ENCODE results near the gene DIP2C.
"Not testable (repeated sequence)": the region's sequence is repeated elsewhere in the genome, so short reads cannot be mapped to it uniquely, and the experiment has no call there.

DIP2C gene

DNA sequence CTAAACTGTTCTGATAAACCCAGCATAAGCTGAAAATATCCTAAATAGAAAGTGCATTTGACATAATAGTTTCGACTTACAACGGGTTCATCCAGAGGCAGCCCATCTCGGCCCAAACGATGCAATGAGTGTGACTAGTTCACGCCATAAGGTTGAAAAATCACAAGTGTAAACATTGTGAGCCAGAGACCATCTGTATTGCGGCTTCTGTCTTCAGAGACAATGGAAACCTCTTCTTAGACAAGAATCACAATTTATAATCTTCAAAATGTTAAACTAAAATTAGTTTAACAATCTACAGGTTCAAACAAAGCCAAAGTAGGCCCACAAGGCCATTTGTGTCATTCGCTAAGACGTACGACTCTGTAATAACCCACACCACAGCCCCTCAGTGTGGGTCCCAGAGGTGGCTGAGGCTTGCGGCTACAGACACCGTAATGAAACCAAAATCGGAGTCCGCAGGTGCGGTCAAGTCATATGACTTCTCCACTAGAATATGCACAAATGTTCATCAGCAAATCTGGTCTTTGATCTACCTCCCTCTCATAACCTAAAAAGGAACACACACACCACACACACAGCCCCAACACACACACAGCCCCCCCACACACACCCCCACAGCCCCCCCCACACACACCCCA lies 81.8 kb downstream of the DIP2C start:
- no peak for DNase-seq

DNA sequence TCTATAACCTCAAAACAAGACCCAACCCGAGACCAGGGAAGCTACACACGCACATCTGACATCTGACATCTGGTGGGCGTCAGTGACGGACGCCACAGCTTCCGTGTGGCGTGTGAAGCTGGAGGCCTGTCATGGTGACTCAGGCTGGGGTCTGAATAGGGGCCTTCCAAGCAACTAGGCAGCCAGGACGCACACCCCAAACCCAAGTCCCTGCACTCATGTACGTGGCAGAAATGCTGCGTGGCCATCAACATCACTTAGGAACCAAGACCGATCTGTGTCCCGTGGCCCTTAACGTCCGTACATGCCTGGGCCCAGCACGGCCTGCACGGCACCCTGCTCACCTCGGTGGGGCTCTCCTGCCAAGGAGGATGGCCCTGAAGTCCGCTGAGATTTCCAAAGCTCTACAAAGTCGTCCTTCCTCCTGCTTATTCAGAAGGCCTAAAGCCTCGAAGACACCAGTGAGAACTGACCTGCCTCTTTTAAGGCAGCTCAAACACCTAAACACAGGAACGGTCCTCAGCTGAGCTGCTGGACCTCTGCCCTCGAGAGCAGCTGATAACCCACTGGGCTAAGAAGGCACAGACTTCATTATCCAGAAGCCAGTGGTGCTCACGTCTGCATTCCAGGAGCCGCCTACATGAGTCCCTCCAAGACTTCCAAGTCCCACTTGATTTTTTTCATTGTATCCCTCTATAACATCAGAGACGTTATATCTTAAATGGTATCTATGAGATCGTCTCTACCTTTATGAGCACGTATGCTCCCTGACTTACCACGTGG lies 82.5 kb downstream of the DIP2C start:
- DNase-seq: no peak

DNA sequence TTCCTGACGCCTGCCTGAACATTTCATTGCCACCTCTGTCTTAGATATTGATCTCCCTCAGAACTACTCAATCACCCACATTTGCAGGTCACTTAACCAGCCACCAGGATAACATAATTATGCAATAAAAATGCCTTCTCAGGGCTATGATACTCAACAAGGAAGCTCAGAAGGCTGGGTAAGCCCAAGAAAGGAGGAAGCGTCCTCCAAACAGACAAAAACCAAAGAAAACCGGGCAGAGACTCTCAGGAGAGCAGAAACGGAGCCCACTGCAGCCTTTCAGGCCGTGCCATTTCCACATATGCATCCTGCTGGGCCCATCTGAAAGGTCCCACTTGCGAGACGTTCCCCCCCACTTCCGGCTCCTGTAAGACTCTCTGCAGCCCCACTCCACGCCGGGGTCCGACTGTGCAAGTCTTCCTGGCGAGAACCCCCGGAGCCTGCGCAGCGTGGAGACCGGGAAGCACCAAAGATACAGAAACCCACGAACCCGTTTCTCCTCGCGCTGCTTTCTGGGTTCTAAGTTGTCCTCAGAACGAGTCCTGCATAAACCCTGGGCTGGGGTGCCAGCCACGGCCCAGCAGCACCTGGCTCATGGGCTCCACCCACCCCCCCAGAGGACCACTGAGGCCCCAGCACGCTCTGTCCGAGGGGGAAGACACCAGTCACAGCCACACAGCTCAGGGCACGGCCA lies 83.7 kb downstream of the DIP2C start:
- DNase-seq: no peak

DNA sequence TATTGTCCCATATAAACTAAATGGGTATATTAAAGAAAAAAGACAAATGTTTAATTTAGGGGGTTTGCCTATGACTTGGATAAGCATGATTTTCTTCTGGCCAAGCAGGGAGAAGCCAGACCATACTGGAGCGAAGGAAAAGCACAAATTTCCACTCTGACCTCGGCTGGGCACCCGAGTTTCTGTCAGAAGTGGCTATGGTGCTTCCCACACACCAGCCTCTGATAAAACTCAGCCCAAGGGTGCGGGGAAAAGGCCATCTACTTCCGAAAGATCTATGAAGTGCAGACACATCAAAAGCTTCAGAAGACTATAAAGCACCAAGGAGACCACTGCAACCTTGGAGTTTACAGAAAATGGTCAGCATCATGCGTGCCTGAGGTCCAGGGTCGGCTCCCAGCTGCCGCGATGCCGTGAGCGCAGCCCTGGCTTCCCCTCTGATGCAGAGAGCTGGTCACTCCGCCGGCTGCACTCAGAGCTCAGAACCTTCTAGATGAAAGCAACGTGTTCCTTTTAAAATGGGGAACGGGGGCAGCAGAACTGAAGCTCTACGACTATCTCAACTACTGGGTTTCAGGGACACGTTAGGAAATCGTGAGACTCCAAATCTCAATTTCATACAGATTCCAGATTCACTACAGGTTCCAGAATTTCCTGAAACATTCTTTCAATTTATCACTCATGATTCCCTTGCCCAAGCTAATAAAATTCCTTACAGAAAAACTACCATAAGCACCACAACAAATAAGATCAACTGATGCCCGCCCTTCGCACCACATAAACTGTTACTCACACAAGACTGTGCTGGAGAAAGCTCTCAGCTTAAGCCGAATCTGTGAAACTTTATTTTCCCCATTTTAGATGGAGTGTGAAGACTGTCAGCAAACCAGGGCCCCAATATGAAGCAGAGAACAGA lies 84.5 kb downstream of the DIP2C start:
- DNase-seq: no peak

DNA sequence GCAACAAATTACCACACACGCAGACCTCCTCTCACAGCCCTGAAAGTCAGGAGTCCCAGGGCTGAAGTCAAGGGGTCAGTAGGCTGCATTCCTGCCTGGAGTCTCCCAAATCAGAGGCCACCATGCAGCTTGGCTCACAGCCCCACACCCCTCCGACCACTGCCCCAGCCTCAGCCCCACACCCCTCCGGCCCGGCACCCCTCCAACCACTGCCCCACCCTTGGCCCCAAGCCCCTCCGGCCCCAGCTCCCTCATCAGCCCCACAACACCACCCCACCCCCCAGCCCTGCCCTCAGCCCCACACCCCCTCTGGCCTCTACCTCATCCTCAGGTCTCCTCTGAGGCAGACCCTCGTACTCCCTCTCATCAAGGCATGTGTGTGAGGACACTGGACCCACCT lies 85.7 kb downstream of the DIP2C start:
- DNase-seq: no peak

DNA sequence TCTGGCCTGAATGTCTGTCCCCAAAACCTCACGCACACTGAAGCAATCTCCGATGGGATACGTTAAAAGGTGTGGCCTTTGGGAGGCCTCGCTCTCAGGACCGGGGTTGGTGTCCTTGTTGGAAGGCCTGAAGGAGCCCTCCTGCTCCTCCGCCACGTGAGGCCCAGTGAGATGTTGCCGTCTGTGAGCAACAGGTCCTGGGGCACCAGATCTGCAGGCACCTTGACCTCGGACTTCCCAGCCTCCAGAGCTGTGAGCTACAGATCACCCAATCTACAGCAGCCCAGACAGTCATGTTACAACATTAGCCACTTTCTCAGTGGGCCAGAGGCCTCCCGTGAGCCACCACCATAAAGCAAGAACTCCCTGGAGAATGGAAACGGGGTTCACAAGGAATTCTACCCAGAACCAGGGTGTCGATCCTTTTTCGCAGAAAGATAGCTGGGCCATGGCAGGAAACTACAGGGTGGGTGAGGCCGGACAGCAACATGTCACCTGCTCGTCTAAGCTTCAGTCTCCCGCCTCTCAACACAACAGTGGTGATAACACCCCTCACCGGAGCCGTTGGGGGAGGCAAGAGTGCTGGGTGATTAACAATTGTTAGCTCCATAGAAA lies 87.0 kb downstream of the DIP2C start:
- no peak for DNase-seq

DNA sequence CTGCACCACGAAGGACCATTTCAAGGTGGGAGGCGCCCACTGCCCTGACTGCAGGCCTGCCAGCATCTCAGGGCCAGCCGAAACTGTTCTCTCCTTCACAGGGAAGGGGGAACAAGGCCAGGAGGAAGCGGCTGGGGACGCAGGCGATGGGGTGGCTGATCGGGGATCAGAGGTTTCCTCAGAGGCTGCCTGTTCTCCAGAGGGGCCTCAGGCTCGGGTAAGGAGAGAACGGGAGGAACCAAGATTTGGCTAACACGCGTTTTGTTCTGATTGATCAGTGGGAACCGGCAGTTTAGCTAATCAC lies 87.9 kb downstream of the DIP2C start:
- no peak for DNase-seq

DNA sequence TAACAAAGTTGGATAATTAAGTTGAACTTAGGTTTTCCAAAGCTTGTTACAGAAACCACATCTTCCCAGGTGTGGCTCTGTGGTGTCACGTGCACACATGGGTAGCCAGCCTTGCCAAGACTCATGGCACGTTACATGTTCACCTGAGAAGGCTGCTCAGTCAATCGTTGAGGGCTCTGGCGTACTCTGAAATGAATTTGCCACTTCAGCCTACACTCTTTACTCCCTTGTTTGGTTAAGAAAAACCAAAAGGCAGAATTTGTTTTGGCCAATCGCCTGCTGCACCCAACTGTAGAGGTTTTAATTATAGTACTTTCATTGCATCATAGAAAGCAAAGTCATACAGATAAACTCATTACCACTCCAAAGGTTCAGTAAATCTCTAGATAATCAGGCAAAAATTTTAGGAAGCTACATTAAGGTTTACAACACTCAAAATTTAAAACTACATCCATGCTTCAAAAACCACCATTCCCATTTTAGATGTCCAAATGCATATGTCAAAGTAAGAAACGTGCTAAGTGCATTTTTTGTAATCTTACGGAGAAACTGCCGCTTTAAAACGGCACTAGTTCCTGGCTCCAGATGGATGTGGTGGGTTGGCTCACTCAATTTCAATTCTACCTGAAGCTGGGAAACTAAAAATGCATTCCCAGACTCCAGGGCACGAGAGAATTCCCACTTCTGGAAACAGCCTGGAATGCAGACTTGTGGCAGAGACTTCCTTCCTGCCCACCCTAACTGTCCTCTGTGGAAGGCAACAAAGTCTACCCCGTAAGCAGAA lies 88.4 kb downstream of the DIP2C start:
- DNase-seq: no peak

DNA sequence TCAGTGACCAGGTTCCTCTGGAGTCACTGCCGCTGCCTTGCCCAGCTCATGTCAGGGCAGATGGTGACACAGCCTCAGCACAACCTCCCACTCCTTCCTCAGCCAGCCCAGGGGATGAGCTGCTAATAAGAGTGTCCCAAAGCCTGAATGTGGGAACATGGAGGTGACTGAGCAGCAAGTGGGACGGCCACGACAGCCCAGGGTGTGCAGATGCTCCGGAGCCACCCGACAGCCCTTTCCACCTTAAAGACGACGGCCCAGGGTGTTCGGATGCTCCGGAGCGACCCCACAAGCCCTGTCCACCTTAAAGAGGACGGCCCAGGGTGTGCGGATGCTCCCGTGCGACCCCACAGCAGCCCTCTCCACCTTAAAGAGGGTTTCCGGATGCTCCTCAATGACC lies 89.2 kb downstream of the DIP2C start:
- DNase-seq: no peak

DNA sequence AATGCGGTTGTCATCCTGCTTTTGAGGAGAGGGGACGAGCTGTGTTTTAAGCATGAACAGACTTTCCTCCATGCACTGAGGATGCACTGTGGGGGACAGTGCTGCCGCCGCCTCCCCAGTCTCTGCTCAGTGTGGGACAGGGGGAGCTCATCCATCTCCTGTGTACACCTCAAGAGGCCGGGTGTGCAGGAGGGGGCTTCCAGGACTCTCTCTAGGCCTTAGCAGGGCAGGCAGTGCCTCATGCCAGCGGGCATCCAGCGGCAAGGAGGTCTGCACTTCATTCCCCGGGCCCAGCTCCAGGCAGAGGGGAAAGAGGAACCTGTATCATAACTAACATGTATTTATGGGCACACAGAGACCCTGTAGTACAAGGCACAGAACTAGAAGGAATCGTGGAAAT lies 89.7 kb downstream of the DIP2C start:
- DNase-seq: no peak

DNA sequence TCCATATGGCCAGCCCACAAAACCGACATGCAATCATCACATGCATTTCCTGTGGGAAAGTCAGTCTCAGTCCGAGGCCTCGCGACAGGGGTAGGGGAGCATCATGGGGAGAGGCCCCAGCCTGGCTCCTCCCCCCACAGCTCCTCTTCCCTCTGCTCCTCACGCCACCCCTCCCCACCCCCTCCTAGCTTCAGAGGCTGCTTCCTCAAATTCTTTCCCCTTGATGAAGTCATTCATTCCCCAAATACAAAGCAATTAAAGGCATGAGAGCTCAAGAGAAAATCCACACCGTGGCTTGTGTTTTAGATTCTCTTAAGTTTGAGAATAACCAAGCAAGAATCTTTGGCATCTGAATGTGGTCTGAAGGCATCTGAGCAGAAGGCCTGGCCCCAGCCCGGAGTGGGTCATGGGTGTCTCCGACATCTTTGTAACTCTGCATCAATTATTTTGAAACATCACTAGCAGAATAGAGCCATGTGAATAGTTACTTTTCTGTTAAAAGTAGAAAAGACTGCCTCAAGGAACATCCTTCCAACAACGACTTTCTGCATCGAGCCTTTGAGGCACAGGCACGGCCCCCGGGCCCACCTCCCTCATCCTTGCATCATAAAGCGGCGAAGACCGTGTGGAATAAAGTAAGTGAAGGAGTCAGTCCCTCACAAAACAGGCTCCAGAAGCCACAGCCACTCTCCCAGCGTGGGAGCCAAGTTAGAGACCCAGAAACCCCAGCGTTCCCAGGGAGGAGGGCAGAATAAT lies 90.9 kb downstream of the DIP2C start:
- DNase-seq: no peak

DNA sequence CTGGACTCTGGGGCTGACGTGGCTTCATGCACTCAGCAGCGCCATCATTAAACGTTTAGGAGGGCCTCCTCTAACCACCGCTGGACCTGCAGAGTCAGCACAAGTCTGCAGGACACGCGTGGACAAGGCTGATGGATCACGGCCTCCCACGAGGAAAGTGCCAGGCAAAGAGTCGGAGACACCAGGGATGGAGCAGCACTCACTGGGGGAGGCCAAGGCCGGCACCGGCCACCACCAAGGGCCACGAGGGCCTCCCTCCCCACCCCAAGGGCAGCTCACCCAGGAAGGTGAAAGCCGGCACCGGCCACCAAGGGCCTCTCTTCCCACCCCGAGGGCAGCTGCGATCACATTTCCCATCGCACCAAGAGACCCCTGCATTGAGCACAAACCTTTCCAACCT lies 91.5 kb downstream of the DIP2C start:
- no peak for DNase-seq

DNA sequence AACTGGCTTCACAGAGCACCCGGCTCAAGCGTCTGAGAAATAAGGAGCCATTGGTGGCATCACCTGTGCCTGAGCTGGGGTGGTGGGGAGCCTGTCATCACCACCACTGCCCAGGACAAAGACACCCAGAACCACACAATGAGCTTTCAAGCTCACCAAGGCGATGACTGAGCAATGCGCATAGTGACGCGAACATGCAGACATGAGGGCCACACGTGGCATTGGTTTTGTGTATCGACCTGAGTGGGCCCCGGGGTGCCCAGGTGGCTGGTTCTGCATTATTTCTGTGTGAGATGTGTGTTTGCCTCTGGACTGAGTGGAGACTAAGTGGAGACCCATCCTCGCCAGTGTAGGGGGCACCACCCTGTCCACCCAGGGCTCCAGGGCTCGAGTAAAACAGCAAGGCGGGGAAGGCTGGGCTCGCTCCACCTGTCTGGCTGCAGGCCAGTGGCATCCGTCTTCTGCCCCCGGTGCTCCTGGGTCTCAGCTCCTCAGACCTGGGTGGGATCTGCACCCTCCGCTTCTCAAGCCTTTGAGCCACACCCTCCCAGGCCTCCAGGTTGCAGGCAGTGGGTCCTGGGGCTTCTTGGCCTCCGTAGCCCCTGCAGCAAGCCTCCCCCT lies 92.6 kb downstream of the DIP2C start:
- no peak for DNase-seq

DNA sequence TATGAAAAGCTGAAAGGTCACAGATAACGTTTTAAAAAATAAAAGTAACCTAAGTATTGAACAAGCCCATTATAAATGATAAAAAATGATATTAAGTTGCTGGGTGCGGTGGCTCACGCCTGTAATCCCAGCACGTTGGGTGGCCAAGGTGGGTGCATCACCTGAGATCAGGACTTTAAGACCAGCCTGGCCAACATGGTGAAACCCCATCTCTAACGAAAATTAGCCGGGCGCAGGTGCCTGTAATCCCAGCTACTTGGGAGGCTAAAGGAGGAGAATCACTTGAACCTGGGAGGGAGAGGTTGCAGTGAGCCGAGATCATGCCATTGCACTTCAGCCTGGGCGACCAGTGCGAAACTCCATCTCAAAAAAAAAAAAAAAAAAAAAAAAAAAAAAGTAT lies 93.3 kb downstream of the DIP2C start:
- DNase-seq: not testable (repeated sequence)

DNA sequence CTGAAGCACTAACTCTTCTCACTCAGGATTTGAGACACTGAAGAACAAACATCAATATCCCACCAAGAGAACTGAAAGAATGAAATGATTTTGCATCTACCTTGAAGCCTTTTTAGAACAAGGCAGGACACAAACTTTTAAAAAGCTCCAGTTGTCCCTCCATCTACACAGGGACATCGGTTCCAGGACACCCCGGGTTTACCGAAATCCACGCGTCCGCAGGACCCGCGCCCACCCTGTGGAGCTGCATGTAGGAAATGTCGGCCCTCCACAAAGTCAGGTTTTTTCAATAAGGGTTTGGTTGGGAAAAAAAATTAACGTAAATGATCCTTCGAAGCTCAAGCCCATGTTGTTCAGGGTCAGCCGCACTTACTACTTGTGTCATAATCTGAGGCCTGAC lies 94.0 kb downstream of the DIP2C start:
- DNase-seq: no peak

DNA sequence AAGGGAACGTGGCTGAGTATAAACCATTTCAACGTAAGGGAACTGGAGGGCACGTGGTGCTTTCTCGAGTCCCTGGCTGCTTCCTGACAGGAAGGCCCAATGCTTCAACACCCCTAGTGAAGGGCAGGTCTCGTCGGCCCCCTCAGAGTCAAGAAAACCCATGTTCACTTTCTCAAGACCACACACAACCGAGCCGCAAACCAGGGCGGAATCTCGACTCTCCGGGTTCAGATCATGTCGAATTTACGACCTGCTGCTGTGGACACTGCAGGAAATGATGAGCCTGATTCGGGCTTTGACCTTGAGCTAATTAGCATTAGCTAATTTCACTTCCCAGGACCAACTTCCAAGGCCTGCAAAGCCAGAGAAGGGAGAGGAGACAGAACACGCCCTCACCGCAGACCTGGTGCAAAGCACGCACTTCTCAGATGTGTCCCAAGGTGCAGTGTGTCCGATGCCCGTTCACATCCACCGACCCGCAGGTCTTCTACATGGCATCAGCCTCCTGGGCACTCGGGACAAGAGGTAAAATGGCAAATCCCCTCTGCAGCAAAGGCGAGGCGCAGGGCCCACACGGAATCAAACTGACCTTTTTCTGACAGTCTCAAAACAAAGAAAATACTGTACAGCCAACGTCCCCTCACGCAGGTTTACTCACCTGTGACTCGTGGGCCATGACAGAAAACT lies 94.7 kb downstream of the DIP2C start:
- DNase-seq: no peak

DNA sequence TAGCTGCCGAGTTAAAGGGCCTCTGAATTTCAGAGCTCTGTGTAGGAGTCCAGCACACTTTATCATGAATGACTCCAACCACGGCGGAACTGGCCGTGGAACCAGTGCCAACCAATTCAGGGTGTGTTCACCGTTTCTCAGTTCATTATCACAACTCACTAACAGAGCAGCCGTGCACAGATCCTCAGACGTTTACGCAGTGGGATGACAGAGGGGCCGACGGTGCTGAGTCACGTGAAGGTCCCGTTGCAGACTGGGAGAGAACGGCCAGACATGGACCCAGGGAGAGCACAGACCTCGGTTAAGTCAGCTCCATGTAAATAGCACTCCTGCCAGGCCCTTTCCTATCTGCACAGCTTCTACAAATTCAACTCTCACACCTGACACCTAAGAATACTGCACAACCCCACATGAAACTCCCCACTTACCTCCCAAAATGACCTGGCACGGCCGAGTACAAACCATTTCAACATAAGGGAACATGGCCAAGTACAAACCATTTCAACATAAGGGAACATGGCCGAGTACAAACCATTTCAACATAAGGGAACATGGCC lies 95.5 kb downstream of the DIP2C start:
- DNase-seq: no peak

DNA sequence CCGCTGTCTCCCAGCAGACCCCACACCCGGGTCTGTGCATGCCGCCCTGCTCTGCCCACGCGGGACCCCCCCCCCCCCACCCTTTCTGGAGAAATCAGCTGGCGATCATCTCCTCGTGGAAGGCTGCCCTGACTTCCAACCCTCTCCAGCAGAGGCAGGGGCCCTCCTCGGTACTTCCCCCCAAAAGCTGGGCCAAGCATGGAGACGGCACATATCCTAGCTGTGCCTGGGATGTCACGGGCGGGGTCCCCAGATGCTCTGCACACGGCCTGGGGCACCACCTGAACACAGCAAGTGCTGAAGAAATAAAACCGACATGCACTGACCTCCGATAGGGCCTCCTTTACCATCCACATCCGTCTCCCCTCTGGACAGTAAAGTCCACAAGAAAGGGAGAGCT lies 96.0 kb downstream of the DIP2C start:
- no peak for DNase-seq

DNA sequence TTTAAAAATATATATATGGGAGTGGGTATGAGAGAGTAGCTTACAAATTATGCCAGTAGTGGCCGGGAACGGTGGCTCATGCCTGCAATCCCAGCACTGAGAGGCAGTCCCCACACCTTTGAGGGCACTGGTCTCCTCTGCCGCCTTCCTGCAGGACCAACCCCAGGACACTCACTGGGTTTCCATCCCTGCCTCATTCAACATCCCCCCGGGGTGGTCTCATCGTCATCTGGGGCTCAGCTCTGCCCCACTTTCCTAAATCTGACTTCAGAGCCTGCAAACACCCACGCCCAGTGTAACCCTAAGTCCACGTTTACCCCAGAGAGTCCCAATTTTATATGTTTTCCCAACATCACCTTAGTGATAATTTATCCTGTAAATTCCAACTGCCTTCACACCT lies 96.5 kb downstream of the DIP2C start:
- DNase-seq: no peak

DNA sequence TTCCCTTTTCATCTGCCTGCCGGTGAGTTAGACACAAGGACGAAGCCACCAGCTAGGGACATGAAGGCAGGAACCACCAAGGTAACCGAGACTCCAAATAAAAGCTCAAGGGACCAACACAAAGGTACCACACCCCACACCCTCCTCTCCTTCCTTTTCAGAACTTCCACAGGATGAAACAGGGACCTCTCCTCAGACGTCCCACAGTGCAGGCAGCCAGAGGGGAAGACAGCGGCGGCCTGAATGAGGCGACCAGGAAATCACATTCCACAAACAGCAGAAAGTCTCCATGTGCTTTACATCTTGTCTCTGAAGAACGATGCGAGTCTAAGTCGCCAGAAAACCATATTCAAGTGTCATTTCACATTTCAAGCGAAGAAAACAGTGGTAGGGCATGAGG lies 97.8 kb downstream of the DIP2C start:
- DNase-seq: no peak

Data from AML-193 (cell line).